GM23338 (cell line): ENCODE data around the gene ARHGAP19.

Source experiments
- CREB1 ChIP-seq: fragments of 250-450 bp; sonication (Bioruptor Pico); IDR thresholded peaks from 2 replicates; pipeline ENCODE4 v1.5.0; 2020; ENCODE audit warnings: low read depth, mild to moderate bottlenecking, moderate library complexity
- EZH2 ChIP-seq: fragments of 200-600 bp; sonication (generic); IDR thresholded peaks from one replicate; pipeline ENCODE4 v1.8.0; 2017; ENCODE audit warnings: antibody characterized with exemption, mild to moderate bottlenecking, low read depth; ENCODE audit not compliant: unreplicated experiment
- JUNB ChIP-seq: IDR thresholded peaks from one replicate; pipeline ENCODE4 v1.6.1; 2016; ENCODE audit warnings: antibody characterized with exemption; ENCODE audit not compliant: unreplicated experiment
- POLR2AphosphoS5 ChIP-seq: IDR thresholded peaks from 2 replicates; pipeline ENCODE4 v1.6.1; 2016; ENCODE audit warnings: antibody characterized with exemption, low read depth
- STAT1 ChIP-seq: IDR thresholded peaks from one replicate; pipeline ENCODE4 v1.6.1; 2016; ENCODE audit warnings: antibody characterized with exemption; ENCODE audit not compliant: unreplicated experiment
- ZNF114 ChIP-seq: fragments of 250-450 bp; sonication (Bioruptor Pico); IDR thresholded peaks from 2 replicates; pipeline ENCODE4 v1.5.0; 2020; ENCODE audit warnings: mild to moderate bottlenecking, moderate library complexity
- TF ChIP-seq, protein P1 (sequence below), 2 experiments: fragments of 200-600 bp in 1 of 2; sonication (generic) in 1 of 2; conservative IDR thresholded peaks; 2 replicates each; pipeline versions ENCODE4 v1.5.1 to v1.6.1; 2016 to 2017; ENCODE audit warnings: antibody characterized with exemption in 2 of 2, low read depth in 2 of 2, mild to moderate bottlenecking in 2 of 2, moderate library complexity in 1 of 2
- TF ChIP-seq, protein P2 (sequence below): IDR thresholded peaks from one replicate; pipeline ENCODE4 v1.6.1; 2018; ENCODE audit warnings: antibody characterized with exemption; ENCODE audit not compliant: unreplicated experiment

DNA sequence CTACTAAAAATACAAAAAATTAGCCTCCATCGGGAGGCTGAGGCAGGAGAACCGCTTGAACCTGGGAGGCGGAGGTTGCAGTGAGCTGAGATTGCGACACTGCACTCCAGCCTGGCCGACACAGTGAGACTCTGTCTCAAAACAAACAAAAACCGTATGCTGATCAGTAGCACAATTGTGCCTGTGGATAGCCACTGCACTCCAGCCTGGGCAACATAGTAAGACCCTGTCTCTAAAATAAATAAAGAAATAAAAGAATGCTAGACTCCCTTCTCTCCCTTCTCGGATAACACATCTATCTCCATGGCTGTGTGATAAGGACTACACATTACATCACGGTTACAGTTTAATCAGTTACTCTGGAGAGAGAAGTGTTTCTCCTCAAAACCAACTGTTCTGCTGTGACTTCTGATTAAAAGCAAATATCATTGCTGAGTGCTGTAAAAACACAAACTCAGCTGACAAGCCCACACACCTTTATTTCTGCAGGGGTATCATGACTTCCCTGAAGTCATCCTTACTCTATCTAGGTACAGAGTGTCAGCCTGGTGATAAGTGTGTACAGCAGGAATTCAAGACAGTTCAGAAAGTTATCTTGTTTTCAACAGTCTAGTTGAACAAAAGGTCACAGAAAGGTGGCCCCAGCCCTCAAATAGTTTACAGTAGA lies 5.3 kb upstream of the ARHGAP19 start:
- TF ChIP-seq POLR2AphosphoS5 (no peak), STAT1 (no peak), JUNB (no peak), EZH2 (no peak), ZNF114 (no peak), CREB1 (CRISPR knock-in tag) (no peak)
- TF ChIP-seq, protein P1, sequence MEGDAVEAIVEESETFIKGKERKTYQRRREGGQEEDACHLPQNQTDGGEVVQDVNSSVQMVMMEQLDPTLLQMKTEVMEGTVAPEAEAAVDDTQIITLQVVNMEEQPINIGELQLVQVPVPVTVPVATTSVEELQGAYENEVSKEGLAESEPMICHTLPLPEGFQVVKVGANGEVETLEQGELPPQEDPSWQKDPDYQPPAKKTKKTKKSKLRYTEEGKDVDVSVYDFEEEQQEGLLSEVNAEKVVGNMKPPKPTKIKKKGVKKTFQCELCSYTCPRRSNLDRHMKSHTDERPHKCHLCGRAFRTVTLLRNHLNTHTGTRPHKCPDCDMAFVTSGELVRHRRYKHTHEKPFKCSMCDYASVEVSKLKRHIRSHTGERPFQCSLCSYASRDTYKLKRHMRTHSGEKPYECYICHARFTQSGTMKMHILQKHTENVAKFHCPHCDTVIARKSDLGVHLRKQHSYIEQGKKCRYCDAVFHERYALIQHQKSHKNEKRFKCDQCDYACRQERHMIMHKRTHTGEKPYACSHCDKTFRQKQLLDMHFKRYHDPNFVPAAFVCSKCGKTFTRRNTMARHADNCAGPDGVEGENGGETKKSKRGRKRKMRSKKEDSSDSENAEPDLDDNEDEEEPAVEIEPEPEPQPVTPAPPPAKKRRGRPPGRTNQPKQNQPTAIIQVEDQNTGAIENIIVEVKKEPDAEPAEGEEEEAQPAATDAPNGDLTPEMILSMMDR (conservative IDR thresholded peaks at IDR 0.05; ENCODE audit: low read depth in 2 of 2) = no peak
- TF ChIP-seq, protein P2, sequence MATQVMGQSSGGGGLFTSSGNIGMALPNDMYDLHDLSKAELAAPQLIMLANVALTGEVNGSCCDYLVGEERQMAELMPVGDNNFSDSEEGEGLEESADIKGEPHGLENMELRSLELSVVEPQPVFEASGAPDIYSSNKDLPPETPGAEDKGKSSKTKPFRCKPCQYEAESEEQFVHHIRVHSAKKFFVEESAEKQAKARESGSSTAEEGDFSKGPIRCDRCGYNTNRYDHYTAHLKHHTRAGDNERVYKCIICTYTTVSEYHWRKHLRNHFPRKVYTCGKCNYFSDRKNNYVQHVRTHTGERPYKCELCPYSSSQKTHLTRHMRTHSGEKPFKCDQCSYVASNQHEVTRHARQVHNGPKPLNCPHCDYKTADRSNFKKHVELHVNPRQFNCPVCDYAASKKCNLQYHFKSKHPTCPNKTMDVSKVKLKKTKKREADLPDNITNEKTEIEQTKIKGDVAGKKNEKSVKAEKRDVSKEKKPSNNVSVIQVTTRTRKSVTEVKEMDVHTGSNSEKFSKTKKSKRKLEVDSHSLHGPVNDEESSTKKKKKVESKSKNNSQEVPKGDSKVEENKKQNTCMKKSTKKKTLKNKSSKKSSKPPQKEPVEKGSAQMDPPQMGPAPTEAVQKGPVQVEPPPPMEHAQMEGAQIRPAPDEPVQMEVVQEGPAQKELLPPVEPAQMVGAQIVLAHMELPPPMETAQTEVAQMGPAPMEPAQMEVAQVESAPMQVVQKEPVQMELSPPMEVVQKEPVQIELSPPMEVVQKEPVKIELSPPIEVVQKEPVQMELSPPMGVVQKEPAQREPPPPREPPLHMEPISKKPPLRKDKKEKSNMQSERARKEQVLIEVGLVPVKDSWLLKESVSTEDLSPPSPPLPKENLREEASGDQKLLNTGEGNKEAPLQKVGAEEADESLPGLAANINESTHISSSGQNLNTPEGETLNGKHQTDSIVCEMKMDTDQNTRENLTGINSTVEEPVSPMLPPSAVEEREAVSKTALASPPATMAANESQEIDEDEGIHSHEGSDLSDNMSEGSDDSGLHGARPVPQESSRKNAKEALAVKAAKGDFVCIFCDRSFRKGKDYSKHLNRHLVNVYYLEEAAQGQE = no peak
